Ishikawa (cell line): Measurements from ENCODE around the gene PRDM10.
A peak's percentile ranks its signal among the peaks of the same experiment; 100 is the strongest.

Experiments
- CEBPB ChIP-seq: IDR thresholded peaks from 2 replicates; pipeline ENCODE4 v1.6.1; 2012
- CREB1 ChIP-seq: IDR thresholded peaks from 2 replicates; pipeline ENCODE4 v1.6.1; 2012; ENCODE audit warnings: low read depth
- EGR1 ChIP-seq: IDR thresholded peaks from 2 replicates; pipeline ENCODE4 v1.6.1; 2012
- EP300 ChIP-seq: IDR thresholded peaks from 2 replicates; pipeline ENCODE4 v1.6.1; 2012; ENCODE audit warnings: borderline replicate concordance
- FOXM1 ChIP-seq: IDR thresholded peaks from 2 replicates; pipeline ENCODE4 v1.6.1; 2012; ENCODE audit warnings: low read depth, borderline replicate concordance
- NFIC ChIP-seq: IDR thresholded peaks from 2 replicates; pipeline ENCODE4 v1.6.1; 2012
- RAD21 ChIP-seq: IDR thresholded peaks from 2 replicates; pipeline ENCODE4 v1.6.1; 2012; ENCODE audit warnings: low read depth
- REST ChIP-seq: IDR thresholded peaks from 2 replicates; pipeline ENCODE4 v1.6.1; 2012; ENCODE audit warnings: low read depth, mild to moderate bottlenecking
- TAF1 ChIP-seq: IDR thresholded peaks from 2 replicates; pipeline ENCODE4 v1.6.1; 2012; ENCODE audit warnings: low read depth, mild to moderate bottlenecking
- TCF12 ChIP-seq: IDR thresholded peaks from 2 replicates; pipeline ENCODE4 v1.6.1; 2012; ENCODE audit warnings: low read depth
- TEAD4 ChIP-seq: IDR thresholded peaks from 2 replicates; pipeline ENCODE4 v1.6.1; 2012
- YY1 ChIP-seq: IDR thresholded peaks from 2 replicates; pipeline ENCODE4 v1.6.1; 2012; ENCODE audit warnings: low read depth
- ZBTB7A ChIP-seq: IDR thresholded peaks from 2 replicates; pipeline ENCODE4 v1.6.1; 2012; ENCODE audit warnings: low read depth
- TF ChIP-seq, protein P1 (sequence below): IDR thresholded peaks from 2 replicates; pipeline ENCODE4 v1.6.1; 2012
- TF ChIP-seq, protein P2 (sequence below): IDR thresholded peaks from 2 replicates; pipeline ENCODE4 v1.6.1; 2012

PRDM10 gene

DNA sequence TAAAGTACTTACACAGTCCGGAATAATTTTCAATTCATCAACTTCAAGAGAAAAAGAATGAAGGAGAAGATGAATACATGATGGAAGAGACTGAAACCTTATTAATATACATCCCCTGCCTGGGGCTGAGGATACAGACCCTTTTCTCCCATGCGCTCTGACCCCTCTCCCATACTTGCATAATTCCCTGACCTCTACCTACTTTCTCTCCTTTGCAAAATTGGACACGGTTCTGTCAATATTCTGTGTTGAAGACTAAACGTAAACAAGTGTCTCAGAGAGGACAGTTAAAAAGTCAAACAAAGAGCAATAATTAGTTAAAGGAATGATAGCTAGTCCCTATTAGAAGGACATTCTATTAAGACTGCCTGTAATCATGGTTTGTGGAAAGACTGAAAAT is 7.5 kb downstream of the PRDM10 start:
- no peak for TF ChIP-seq TEAD4
- TF ChIP-seq TAF1 = no peak

DNA sequence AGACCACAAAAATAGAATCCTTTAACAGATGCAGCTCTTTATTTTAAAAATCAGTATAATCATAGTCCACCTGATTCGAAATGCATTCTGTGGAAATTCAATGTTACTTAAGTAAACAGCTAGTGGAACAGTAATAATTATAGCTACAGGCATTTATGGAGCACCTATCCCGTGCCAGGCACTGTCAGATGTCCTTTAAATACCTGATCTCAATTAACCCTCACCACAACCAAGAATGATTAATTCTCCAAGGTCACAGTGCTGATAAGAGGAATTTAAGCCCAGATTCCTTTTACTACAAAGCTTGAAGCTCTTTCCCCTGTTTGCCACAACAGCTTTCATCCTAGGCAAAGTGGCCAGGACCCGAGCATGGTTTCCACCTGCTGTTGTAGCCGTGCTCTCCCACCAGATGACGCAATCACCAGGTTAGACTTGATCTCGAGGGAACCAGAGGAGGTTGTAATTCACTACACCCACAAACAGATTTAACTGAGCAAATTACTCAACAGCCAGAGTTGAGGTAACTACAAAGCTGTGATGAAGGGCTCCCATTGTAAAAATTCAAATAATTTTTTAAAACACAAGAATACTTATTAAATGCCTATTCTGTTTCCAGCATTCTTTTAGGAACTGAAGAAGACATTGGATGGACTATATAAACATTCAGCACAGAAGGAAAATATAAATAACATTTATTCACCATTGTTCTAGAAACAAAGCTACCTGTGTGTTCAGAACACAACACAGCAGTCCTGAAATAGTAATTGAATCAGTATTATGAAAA is 10.3 kb downstream of the PRDM10 start:
- TF ChIP-seq TCF12 = no peak
- TF ChIP-seq RAD21 = peak; percentile 60
- TF ChIP-seq CEBPB = peak; percentile 97
- TF ChIP-seq, protein P1, sequence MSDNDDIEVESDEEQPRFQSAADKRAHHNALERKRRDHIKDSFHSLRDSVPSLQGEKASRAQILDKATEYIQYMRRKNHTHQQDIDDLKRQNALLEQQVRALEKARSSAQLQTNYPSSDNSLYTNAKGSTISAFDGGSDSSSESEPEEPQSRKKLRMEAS = peak; percentile 61

- no peak for TF ChIP-seq CEBPB
- TF ChIP-seq, protein P1 = no peak
- no peak for TF ChIP-seq TEAD4
- no peak for TF ChIP-seq NFIC
- no peak for TF ChIP-seq ZBTB7A
- no peak for TF ChIP-seq EP300
- TF ChIP-seq RAD21 = no peak
- TF ChIP-seq REST = no peak
- no peak for TF ChIP-seq TCF12
- no peak for TF ChIP-seq EGR1
- TF ChIP-seq YY1 = no peak
- no peak for TF ChIP-seq CREB1
- TF ChIP-seq TAF1 = no peak
Measured at GRCh38 chr11:129989149-129989813, 13.4 kb downstream of the PRDM10 start.

GRCh38 chr11:129987950-129988349 is 14.7 kb downstream of the PRDM10 start:
- no peak for TF ChIP-seq YY1
- TF ChIP-seq, protein P2, sequence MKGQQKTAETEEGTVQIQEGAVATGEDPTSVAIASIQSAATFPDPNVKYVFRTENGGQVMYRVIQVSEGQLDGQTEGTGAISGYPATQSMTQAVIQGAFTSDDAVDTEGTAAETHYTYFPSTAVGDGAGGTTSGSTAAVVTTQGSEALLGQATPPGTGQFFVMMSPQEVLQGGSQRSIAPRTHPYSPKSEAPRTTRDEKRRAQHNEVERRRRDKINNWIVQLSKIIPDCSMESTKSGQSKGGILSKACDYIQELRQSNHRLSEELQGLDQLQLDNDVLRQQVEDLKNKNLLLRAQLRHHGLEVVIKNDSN = no peak
- TF ChIP-seq, protein P1 = no peak
- TF ChIP-seq NFIC = no peak
- TF ChIP-seq EP300 = no peak
- TF ChIP-seq ZBTB7A = no peak
- no peak for TF ChIP-seq CEBPB
- TF ChIP-seq TAF1 = no peak
- TF ChIP-seq EGR1 = no peak
- TF ChIP-seq TCF12 = no peak
- TF ChIP-seq RAD21 = no peak
- TF ChIP-seq TEAD4 = no peak
- TF ChIP-seq CREB1 = no peak
- no peak for TF ChIP-seq REST
- TF ChIP-seq FOXM1 = no peak

DNA sequence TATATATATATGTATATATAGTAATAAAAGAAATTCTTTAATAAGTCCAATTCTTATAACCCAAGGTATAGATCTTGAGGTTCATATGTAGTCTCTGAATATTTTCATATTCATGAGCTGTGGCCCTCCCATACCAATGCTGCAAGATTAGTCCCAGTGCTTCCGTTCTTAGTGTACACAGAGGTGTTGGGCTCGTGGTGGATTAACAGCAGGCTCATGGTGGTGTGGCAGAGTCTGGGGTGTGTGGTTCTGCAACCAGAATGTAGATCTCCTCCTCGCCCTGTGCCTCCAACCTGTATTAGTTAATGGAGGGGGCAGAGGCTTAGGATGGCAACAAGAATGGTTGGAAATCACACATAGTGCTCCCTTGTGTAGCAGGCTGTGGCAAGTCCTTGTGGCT is 16.8 kb downstream of the PRDM10 start:
- TF ChIP-seq CEBPB (no peak), EGR1 (no peak), YY1 (no peak), TAF1 (no peak), CREB1 (no peak), NFIC (no peak), TCF12 (no peak), RAD21 (no peak), REST (no peak)
